Hepatocyte (in vitro differentiated cells): ENCODE measurements around the gene CAPN2.

Experiments
- EZH2 ChIP-seq: fragments of 200-600 bp; sonication (generic); IDR thresholded peaks from 2 replicates; pipeline ENCODE4 v1.6.1; 2016; ENCODE audit warnings: antibody characterized with exemption, mild to moderate bottlenecking, borderline replicate concordance
- EZH2phosphoT487 ChIP-seq: fragments of 200-600 bp; sonication (generic); IDR thresholded peaks from one replicate; pipeline ENCODE4 v1.6.1; 2018; ENCODE audit warnings: antibody characterized with exemption, mild to moderate bottlenecking, low read depth, moderate library complexity; ENCODE audit not compliant: unreplicated experiment, severe bottlenecking
- TF ChIP-seq, protein P1 (sequence below): fragments of 200-600 bp; sonication (generic); IDR thresholded peaks from 2 replicates; pipeline ENCODE4 v1.5.1; 2016; ENCODE audit warnings: antibody characterized with exemption, mild to moderate bottlenecking; ENCODE audit not compliant: poor library complexity

DNA sequence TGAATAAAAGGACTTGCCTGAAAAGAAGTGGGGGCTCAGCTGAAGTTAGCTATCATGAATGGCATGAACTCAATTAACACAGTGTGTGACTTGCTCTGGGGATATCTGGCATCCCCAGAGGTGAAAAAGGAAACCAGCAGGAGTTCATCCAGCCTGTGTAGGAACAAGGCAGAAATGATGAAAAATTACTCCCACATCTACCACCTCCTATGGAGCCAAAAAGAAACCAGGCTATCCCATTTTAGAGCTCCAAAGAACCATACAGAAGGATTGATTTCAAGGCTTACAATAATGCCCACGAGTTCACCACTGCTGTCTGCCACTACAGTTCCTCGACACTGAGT lies 108.1 kb downstream of the CAPN2 start:
- TF ChIP-seq, protein P1, sequence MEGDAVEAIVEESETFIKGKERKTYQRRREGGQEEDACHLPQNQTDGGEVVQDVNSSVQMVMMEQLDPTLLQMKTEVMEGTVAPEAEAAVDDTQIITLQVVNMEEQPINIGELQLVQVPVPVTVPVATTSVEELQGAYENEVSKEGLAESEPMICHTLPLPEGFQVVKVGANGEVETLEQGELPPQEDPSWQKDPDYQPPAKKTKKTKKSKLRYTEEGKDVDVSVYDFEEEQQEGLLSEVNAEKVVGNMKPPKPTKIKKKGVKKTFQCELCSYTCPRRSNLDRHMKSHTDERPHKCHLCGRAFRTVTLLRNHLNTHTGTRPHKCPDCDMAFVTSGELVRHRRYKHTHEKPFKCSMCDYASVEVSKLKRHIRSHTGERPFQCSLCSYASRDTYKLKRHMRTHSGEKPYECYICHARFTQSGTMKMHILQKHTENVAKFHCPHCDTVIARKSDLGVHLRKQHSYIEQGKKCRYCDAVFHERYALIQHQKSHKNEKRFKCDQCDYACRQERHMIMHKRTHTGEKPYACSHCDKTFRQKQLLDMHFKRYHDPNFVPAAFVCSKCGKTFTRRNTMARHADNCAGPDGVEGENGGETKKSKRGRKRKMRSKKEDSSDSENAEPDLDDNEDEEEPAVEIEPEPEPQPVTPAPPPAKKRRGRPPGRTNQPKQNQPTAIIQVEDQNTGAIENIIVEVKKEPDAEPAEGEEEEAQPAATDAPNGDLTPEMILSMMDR: no peak
- TF ChIP-seq EZH2: no peak
- no peak for TF ChIP-seq EZH2phosphoT487
